DMS153 treated with DMSO at 0.1 percent for 48 hours (cell line): ENCODE results near the gene HHLA2.

Source experiments
- DNase-seq: peaks from one replicate; lab custom pipeline; 2025; ENCODE audit not compliant: unreplicated experiment; lab: John Stamatoyannopoulos, UW

The HHLA2 gene

GRCh38 chr3:108298056-108298455 lies 1.7 kb downstream of the HHLA2 start:
- DNase-seq = no peak

DNA sequence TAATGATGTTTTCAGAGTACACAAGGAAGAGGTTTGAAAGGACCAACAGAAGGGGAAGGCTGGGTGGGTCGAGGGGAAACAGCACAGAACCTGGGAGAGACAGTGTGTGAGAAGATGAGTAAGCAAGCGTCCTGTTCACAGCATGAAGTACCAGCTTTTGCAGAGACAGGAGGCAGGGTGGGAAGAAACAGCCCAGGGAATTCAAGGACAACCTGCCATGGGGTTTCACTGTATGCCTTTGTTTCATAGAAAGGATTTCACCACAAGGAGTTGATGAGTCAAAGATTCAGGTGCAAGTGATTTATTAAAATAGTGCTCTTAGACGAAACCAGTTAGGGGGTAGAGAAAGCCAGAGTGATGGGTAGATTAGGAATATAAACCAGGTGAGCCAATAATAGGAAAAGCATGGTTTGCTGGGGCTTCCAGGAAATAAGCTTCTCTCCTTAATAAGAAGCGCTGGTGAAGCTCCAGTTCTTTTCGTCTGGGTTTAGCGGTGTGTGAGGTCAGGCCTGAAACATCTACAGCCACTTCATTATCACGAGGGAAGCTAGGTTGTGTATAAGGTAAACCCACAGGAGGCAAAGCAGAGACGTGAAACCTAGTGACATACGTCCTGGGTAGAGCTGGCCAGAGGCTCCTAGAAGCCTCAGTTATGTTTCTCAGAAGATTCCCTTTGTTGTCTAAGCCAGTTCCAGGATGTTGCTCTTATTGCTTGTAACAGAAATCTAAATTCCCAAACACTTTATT lies 3.9 kb downstream of the HHLA2 start:
- DNase-seq = no peak

DNA sequence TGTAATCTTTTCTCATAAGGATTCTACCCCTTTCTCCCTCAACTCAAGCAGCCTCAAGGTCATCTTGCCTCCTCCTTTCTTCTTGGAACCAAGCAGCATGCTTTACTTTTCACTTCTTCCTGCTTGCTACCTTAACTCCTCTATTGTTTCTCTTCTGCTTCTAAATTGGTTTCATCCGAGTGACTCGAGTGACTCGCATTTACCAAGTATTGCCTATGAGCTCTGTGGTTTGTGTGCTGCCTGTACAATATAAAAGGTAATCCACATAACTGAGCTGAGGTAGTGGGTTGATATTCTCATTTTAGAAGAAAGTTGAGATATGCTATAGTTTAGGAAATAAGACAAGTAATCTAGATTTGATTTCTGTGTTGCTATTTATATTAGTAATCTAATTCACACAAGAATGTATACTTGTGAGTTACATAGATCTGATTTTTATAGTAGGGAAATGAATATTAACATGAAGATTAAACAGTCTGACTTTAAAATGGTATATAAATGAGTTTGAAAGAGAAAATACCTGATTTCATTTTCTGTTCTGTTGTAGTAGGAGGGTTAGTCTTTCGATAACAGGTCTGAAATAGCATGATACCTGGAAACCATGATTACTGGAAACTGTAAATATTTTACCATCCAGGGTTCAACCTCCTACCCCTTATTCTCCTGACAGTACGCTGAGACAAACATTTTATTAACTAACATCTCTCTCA lies 5.5 kb downstream of the HHLA2 start:
- DNase-seq = no peak

DNA sequence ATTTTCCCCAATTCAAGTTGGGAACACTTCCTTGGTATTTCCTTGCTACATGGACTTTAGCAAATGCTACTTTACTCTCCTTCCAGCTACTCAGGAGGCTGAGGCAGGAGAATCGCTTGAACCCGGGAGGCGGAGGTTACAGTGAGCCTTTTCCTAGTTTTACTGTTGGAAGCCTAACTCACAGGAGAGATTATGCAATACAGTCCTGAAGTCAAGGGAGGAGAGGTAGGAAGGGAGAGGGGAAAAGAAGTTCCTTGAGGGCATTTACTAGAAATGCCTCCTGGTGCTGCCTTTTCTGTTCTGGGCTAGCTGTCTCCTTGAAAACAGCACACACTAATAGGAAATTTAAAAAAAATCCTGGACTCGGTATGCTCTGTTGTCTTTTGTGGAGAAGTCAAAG lies 6.2 kb downstream of the HHLA2 start:
- DNase-seq = no peak

- no peak for DNase-seq
These were observed 9.3 kb downstream of the HHLA2 start for GRCh38 chr3:108305484-108306172.

- no peak for DNase-seq
These were observed 15.4 kb downstream of the HHLA2 start for GRCh38 chr3:108311797-108312196.

- DNase-seq = no peak
These were observed 16.3 kb downstream of the HHLA2 start for GRCh38 chr3:108312656-108313055.

DNA sequence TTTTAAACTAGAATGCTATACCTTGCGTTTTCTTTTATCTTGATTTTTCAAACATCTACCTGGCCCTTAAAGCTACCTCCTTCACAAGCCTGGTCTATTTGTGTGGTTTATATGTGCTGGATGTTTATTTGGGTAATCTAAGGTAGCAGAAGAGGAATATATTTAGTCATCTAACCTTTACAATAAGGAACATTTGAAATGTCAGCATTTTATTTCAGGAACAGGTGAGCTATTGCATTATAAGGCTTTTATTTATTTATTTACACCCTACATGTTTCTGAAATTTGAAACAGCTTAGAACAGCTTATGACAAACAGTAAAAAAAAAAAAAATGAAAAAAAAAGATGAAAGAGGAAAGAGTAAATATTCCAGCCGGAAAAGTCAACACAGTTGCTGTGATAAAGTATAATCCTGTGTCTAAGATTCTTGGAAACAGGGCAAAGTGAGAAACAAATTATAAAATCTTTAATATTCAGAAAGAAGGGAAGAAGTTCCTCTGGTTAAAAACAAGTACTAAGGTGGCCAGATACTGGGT lies 19.5 kb downstream of the HHLA2 start:
- DNase-seq = no peak

- DNase-seq = no peak
These were observed 23.2 kb downstream of the HHLA2 start for GRCh38 chr3:108319428-108320082.

DNA sequence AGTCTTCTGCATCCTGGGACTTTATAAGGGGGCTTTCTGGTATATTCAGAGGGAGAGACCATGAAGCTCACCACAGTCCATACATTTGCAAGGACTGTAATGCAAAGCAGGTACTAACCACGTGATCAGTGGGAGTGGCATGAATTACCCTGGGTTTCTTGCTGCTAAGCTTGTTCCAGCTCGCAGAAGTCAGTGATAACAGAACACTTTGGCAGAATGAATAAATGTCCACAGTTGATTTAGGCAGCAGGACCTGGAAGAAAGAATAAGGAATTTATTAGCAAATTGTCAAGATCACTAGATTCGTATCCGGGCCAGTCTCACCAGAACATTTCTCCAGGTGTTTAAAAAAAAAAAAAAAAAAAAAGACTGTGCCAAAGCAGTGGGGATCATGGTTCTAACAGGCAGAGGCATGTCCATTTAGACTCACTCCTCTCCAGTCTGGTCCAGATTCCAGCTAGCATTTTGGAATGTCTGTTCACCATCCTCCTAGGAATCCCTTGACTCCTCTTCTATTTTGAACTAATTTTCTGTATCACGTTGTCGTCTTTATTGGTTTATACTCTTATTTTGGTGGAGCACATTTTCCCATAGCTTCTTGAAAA lies 24.5 kb downstream of the HHLA2 start:
- DNase-seq = no peak

GRCh38 chr3:108322352-108322751 lies 26.0 kb downstream of the HHLA2 start:
- no peak for DNase-seq

DNA sequence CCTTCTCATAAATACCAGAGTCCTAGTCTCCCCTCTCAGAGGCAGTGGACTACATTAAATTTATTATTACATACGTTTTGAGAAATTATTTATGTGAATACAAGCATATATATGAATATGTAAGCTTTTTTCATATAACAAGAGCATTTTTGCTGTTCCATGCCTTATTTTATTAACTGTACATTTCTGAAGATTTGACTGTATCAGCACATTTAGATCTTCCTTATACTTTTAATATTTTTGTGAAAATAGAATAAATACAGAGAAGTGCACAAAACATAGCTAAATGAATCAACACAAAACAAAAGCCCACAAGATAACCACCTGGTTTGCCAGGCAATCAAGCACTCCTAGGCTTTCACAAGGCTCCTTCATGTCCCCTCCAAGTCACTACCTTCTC lies 27.8 kb downstream of the HHLA2 start:
- DNase-seq = no peak

GRCh38 chr3:108327168-108327567 lies 30.8 kb downstream of the HHLA2 start:
- no peak for DNase-seq

- no peak for DNase-seq
These were observed 32.6 kb downstream of the HHLA2 start for GRCh38 chr3:108328821-108329486.

- DNase-seq = no peak
These were observed 33.2 kb downstream of the HHLA2 start for GRCh38 chr3:108329508-108329907.

DNA sequence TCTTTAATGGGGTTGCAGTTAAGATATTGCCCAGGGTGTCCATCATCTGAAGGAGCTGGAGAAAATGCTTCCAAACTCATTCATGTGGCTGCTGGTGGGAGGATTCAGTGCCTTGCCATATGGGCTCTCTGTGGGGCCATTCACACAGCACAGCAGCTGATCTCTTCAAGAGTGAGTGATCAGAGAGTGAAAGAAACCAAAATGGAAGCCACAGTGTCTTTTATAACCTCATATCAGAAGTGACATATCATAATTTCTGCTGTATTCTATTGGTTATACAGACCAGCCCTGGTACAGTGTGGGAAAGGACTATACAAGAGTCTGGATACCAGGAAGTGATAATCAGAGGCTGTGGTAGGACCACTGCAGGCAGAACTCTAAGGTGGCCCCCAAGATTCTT lies 33.6 kb downstream of the HHLA2 start:
- DNase-seq = no peak

- no peak for DNase-seq
These were observed 35.4 kb downstream of the HHLA2 start for GRCh38 chr3:108331792-108332191.

DNA sequence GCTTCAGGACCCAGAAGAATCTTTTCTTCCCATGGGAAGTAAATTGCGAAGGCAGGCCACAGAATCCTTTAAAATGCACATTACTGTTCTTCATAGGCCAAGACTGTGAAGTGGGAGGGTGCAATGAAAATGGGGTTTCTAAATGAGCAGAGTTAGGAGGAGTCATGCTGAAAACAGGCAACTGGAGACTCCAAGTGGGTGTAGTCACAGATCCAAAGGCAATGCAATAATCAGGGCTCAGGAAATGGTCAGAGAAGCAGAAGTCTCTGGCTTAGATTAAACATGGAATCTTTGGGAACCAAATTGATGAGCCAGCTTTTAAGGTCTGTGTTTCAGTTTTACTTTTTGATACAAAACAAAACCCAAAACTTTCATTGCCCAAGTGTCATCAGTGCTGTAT lies 37.6 kb downstream of the HHLA2 start:
- DNase-seq = no peak

GRCh38 chr3:108334701-108335100 lies 38.4 kb downstream of the HHLA2 start:
- no peak for DNase-seq

- DNase-seq = no peak
These were observed 42.7 kb downstream of the HHLA2 start for GRCh38 chr3:108338901-108339545.
